Measurements from ENCODE around the gene EYS.

DNA sequence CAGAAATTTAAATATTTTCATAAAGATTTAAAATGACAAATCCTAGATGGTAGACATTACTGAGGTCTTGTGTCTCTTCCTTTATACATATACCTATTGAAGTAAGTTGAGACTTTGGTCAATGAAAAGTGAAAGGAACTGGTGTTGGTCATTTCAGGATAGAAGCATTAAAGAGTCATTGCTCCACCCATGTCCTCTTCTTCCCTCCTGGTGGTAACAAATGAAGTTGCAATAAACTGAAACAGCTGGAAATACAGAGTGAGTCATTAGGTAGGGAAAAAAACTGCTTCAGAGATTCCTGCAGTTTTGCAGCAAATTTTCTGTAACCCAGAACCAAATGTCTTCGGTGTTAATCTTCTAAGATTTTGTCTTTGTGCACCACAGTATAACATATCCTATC lies 448.0 kb downstream of the EYS start:
- TF ChIP-seq EZH2phosphoT487 (IDR thresholded peaks at IDR 0.05; ENCODE audit: borderline replicate concordance, low read length) (no peak), CTCF (IDR thresholded peaks at IDR 0.05; ENCODE audit: low read depth, low read length, poor library complexity, severe bottlenecking) (no peak)
